OCI-LY7 (cell line): ENCODE results near the gene TWNK. TPM values are rescaled to one million over a fixed set of nuclear protein-coding genes. Genes with fewer than 3 reads are reported as not detected.

ENCODE experiments used
- BruUV-seq: library from RNA; stranded (reverse); fragments of 400-500 nt; replicated peaks from 2 replicates; lab custom pipeline; 2021; lab: Mats Ljungman, UMichigan
- CTCF ChIA-PET: fragments of 300-600 bp; sonication (Branson Sonifier 250); formaldehyde crosslinking; loops from one replicate; lab custom pipeline; 2022; ENCODE audit warnings: antibody characterized with exemption; ENCODE audit not compliant: unreplicated experiment; lab: Charles Lee
- POLR2A ChIA-PET: fragments of 300-600 bp; sonication (Branson Sonifier 250); formaldehyde crosslinking; loops from one replicate; lab custom pipeline; 2022; ENCODE audit warnings: antibody characterized with exemption; lab: Charles Lee
- DNase-seq: peaks from one replicate; pipeline ENCODE4 v3.0.0-alpha.2; 2015; ENCODE audit warnings: low spot score
- H2AFZ ChIP-seq: fragments of 200-600 bp; sonication (generic), shearing (Covaris generic); 2 replicates; pipeline ENCODE4 v1.6.1; 2014; ENCODE audit warnings: mild to moderate bottlenecking, antibody characterized with exemption, low read length, moderate library complexity
- H3K27ac ChIP-seq: fragments of 200-600 bp; sonication (generic); 2 replicates; pipeline ENCODE4 v1.5.1; 2014; ENCODE audit warnings: mixed run types, low read depth, mild to moderate bottlenecking, moderate library complexity, low read length, inconsistent platforms; ENCODE audit not compliant: poor library complexity, severe bottlenecking
- H3K36me3 ChIP-seq: fragments of 200-600 bp; sonication (generic); 2 replicates; pipeline ENCODE4 v1.6.1; 2014; ENCODE audit warnings: mild to moderate bottlenecking, antibody characterized with exemption, low read length, moderate library complexity, mixed read lengths; ENCODE audit not compliant: insufficient read depth
- H3K4me1 ChIP-seq: fragments of 200-600 bp; sonication (generic); 2 replicates; pipeline ENCODE4 v1.5.1; 2014; ENCODE audit warnings: mild to moderate bottlenecking, low read length; ENCODE audit not compliant: insufficient read depth, poor library complexity, severe bottlenecking
- H3K4me2 ChIP-seq: fragments of 200-600 bp; sonication (generic); 2 replicates; pipeline ENCODE4 v1.6.1; 2014; ENCODE audit warnings: mild to moderate bottlenecking, low read length
- H3K4me3 ChIP-seq: fragments of 200-600 bp; sonication (generic); 2 replicates; pipeline ENCODE4 v1.5.1; 2014; ENCODE audit warnings: mild to moderate bottlenecking, low read depth, low read length; ENCODE audit not compliant: poor library complexity, severe bottlenecking
- H3K79me2 ChIP-seq: fragments of 200-600 bp; sonication (generic); 2 replicates; pipeline ENCODE4 v1.6.1; 2016; ENCODE audit warnings: low read depth, mild to moderate bottlenecking, low read length, moderate library complexity, mixed read lengths; ENCODE audit not compliant: insufficient read depth
- H3K9me2 ChIP-seq: fragments of 200-600 bp; sonication (generic); 2 replicates; pipeline ENCODE4 v1.6.1; 2016; ENCODE audit warnings: mild to moderate bottlenecking, low read length, mixed read lengths; ENCODE audit not compliant: insufficient read depth
- H3K9me3 ChIP-seq: fragments of 200-600 bp; sonication (generic); 2 replicates; pipeline ENCODE4 v1.6.1; 2014; ENCODE audit warnings: mild to moderate bottlenecking, mixed run types, low read length, mixed read lengths
- H4K20me1 ChIP-seq: fragments of 200-600 bp; sonication (generic); 2 replicates; pipeline ENCODE4 v1.6.1; 2014; ENCODE audit warnings: mild to moderate bottlenecking, antibody characterized with exemption, low read length, moderate library complexity, mixed read lengths; ENCODE audit not compliant: insufficient read depth
- EZH2phosphoT487 ChIP-seq: fragments of 200-600 bp; sonication (generic); IDR thresholded peaks from 2 replicates; pipeline ENCODE4 v1.6.1; 2018; ENCODE audit warnings: low read depth, borderline replicate concordance, mild to moderate bottlenecking, mixed run types, antibody characterized with exemption, low read length, moderate library complexity, mixed read lengths
- intact Hi-C: fragments of 100-400 bp; cut with micrococcal nuclease; formaldehyde crosslinking; loops from one replicate; pipeline ENCODE4 v1.10.0; 2022; ENCODE audit not compliant: unreplicated experiment
- total RNA-seq, 2 experiments: library from RNA; depleted of rRNA in 1 of 2; stranded (reverse); fragments of >200 nt in 1 of 2; shearing (Covaris generic) in 1 of 2; gene quantifications; 2 replicates each; pipeline ENCODE4 v1.2.3, GENCODE V29; 2014 to 2022
- TF ChIP-seq, protein P1 (sequence below): fragments of 200-600 bp; sonication (generic); conservative IDR thresholded peaks from 2 replicates; pipeline ENCODE4 v1.5.1; 2014; ENCODE audit warnings: mild to moderate bottlenecking, antibody characterized with exemption, low read length, moderate library complexity, mixed read lengths

Gene TWNK
- total RNA-seq, 2 experiments from 2014 or later, result 15.8 to 21.7 TPM

- no peak overlapping the region for H3K4me2 ChIP-seq
- intact Hi-C loops, result loop anchor here (5.0 kb wide), 1 partner anchor 37 kb away; no protein-coding TSS in a partner anchor
- H3K4me1 ChIP-seq, result peaks cover 15% of the 10 kb centered on the region
- no peak overlapping the region for H3K27ac ChIP-seq
- ChIA-PET CTCF (no interaction called here), POLR2A (no interaction called here)
- H3K9me2 ChIP-seq, result no peaks in the 10 kb centered on the region
- no peak overlapping the region for H3K4me3 ChIP-seq
- H2AFZ ChIP-seq, result no peak overlapping the region
- no peaks in the 10 kb centered on the region for H3K9me3 ChIP-seq
- BruUV-seq, result no TSS peak
- no peak for DNase-seq
- no peaks in the 10 kb centered on the region for H4K20me1 ChIP-seq
- peaks cover 54% of the 10 kb centered on the region for H3K36me3 ChIP-seq
- no peaks in the 10 kb centered on the region for H3K79me2 ChIP-seq
- TF ChIP-seq, protein P1, sequence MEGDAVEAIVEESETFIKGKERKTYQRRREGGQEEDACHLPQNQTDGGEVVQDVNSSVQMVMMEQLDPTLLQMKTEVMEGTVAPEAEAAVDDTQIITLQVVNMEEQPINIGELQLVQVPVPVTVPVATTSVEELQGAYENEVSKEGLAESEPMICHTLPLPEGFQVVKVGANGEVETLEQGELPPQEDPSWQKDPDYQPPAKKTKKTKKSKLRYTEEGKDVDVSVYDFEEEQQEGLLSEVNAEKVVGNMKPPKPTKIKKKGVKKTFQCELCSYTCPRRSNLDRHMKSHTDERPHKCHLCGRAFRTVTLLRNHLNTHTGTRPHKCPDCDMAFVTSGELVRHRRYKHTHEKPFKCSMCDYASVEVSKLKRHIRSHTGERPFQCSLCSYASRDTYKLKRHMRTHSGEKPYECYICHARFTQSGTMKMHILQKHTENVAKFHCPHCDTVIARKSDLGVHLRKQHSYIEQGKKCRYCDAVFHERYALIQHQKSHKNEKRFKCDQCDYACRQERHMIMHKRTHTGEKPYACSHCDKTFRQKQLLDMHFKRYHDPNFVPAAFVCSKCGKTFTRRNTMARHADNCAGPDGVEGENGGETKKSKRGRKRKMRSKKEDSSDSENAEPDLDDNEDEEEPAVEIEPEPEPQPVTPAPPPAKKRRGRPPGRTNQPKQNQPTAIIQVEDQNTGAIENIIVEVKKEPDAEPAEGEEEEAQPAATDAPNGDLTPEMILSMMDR, result no peak
- no peak for TF ChIP-seq EZH2phosphoT487
These were observed 23.5 kb upstream of the TWNK start for GRCh38 chr10:100963826-100964225.

DNA sequence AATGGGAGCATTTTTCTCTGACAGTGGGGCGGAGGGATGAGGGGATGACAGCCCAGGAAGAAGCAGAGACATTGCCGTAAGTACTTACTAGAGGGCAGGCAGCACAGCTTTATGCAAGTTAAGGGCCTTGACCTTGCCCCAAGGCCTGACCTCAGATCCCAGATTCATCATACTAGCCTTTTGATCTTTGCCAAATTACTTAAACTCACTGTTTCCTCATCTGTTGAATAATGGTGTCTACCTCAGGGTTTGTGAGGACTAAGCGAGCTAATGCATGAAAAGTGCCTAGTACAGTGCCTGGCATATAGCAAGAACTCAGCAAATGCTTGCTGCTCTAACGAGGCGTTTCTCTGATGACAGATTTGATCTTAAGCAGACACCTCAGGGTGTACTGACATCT is 21.5 kb upstream of the TWNK start:
- TF ChIP-seq, protein P1, result no peak
- no peak for TF ChIP-seq EZH2phosphoT487
- no TSS peak for BruUV-seq
- Histone ChIP-seq H3K4me2 (no peak overlapping the region), H3K4me1 (peaks cover 24% of the 10 kb centered on the region), H3K36me3 (peaks cover 38% of the 10 kb centered on the region), H3K79me2 (no peaks in the 10 kb centered on the region), H4K20me1 (no peaks in the 10 kb centered on the region), H3K4me3 (no peak overlapping the region), H3K27ac (no peak overlapping the region), H3K9me2 (no peaks in the 10 kb centered on the region), H2AFZ (no peak overlapping the region), H3K9me3 (no peaks in the 10 kb centered on the region)
- intact Hi-C loops, result no loop called here
- POLR2A ChIA-PET, result interaction anchor here (0.5 to 1.2 kb wide), 3 partner anchors 9 to 175 kb away, joined by 3 to 4 read pairs (median 3); no protein-coding TSS in a partner anchor
- no peak for DNase-seq
- CTCF ChIA-PET, result no interaction called here

GRCh38 chr10:100966887-100967286 is 20.5 kb upstream of the TWNK start:
- Histone ChIP-seq H3K4me2 (no peak overlapping the region), H3K27ac (no peak overlapping the region), H2AFZ (no peak overlapping the region), H4K20me1 (no peaks in the 10 kb centered on the region), H3K9me2 (no peaks in the 10 kb centered on the region), H3K79me2 (no peaks in the 10 kb centered on the region), H3K36me3 (peaks cover 30% of the 10 kb centered on the region), H3K9me3 (no peaks in the 10 kb centered on the region), H3K4me1 (peaks cover 24% of the 10 kb centered on the region), H3K4me3 (no peak overlapping the region)
- no peak for TF ChIP-seq EZH2phosphoT487
- TF ChIP-seq, protein P1, result no peak
- POLR2A ChIA-PET, result interaction anchor here (0.6 to 1.7 kb wide), 3 partner anchors 20 to 45 kb away, joined by 3 to 5 read pairs (median 3); partner anchors contain the start of genes MRPL43 and TWNK
- no TSS peak for BruUV-seq
- CTCF ChIA-PET, result no interaction called here
- no peak for DNase-seq
- intact Hi-C loops, result no loop called here
